PC-9 (cell line): Measurements from ENCODE around the gene TBC1D3B. TPM values are rescaled to one million over a fixed set of nuclear protein-coding genes. Genes with fewer than 3 reads are reported as not detected.

Experiments used
- BruUV-seq: library from RNA; stranded (reverse); fragments of 400-500 nt; replicated peaks from 2 replicates; lab custom pipeline; 2021; lab: Mats Ljungman, UMichigan
- CTCF ChIA-PET: fragments of 300-600 bp; sonication (Branson Sonifier 250); formaldehyde crosslinking; loops from one replicate; lab custom pipeline; 2022; ENCODE audit warnings: antibody characterized with exemption; lab: Charles Lee
- POLR2A ChIA-PET: fragments of 300-600 bp; sonication (Branson Sonifier 250); formaldehyde crosslinking; loops from one replicate; lab custom pipeline; 2022; ENCODE audit warnings: antibody characterized with exemption; ENCODE audit not compliant: unreplicated experiment; lab: Charles Lee
- DNase-seq, 2 experiments: peaks; one replicate each; pipeline versions ENCODE4 v3.0.0 to v3.0.0-alpha.2; 2015 to 2022; ENCODE audit warnings: mixed read lengths in 1 of 2
- H2AFZ ChIP-seq: fragments of 200-600 bp; sonication (generic); 2 replicates; pipeline ENCODE4 v1.8.1; 2017; ENCODE audit warnings: antibody characterized with exemption
- H3F3A ChIP-seq: fragments of 200-600 bp; sonication (generic); 2 replicates; pipeline ENCODE4 v1.8.1; 2017; ENCODE audit warnings: antibody characterized with exemption, mild to moderate bottlenecking, low read depth; ENCODE audit not compliant: insufficient read depth
- H3K27ac ChIP-seq: fragments of 200-600 bp; sonication (generic); 2 replicates; pipeline ENCODE4 v1.6.1; 2016; ENCODE audit warnings: mixed run types
- H3K27me3 ChIP-seq: fragments of 200-600 bp; sonication (generic); 2 replicates; pipeline ENCODE4 v1.6.1; 2016; ENCODE audit warnings: low read depth, mixed run types; ENCODE audit not compliant: insufficient read depth
- H3K36me3 ChIP-seq: fragments of 200-600 bp; sonication (generic); 2 replicates; pipeline ENCODE4 v1.6.1; 2016; ENCODE audit warnings: low read depth, mixed run types
- H3K4me1 ChIP-seq: fragments of 200-600 bp; sonication (generic); replicated peaks from 2 replicates; pipeline ENCODE4 v1.6.1; 2016; ENCODE audit warnings: mixed run types; ENCODE audit not compliant: insufficient read depth
- H3K4me2 ChIP-seq: fragments of 200-600 bp; sonication (generic); 2 replicates; pipeline ENCODE4 v1.6.1; 2017; ENCODE audit warnings: mixed run types
- H3K4me3 ChIP-seq: fragments of 200-600 bp; sonication (generic); 2 replicates; pipeline ENCODE4 v1.6.1; 2016; ENCODE audit warnings: mixed run types
- H3K79me2 ChIP-seq: fragments of 200-600 bp; sonication (generic); 2 replicates; pipeline ENCODE4 v1.6.1; 2017; ENCODE audit warnings: low read depth, mixed run types
- H3K9me2 ChIP-seq: fragments of 200-600 bp; sonication (generic); 2 replicates; pipeline ENCODE4 v1.8.1; 2017; ENCODE audit warnings: mild to moderate bottlenecking; ENCODE audit not compliant: insufficient read depth
- H3K9me3 ChIP-seq: fragments of 200-600 bp; sonication (generic); 2 replicates; pipeline ENCODE4 v1.8.1; 2016; ENCODE audit warnings: low read depth; ENCODE audit not compliant: insufficient read depth
- H4K20me1 ChIP-seq: fragments of 200-600 bp; sonication (generic); 2 replicates; pipeline ENCODE4 v1.8.1; 2017; ENCODE audit not compliant: insufficient read depth
- EZH2 ChIP-seq: fragments of 200-600 bp; sonication (generic); IDR thresholded peaks from 2 replicates; pipeline ENCODE4 v1.8.0; 2017; ENCODE audit warnings: antibody characterized with exemption, low read depth
- intact Hi-C: fragments of 100-400 bp; cut with micrococcal nuclease; formaldehyde crosslinking; loops from one replicate; pipeline ENCODE4 v1.10.0; 2022; ENCODE audit not compliant: unreplicated experiment
- total RNA-seq: library from RNA; stranded (reverse); gene quantifications from 2 replicates; pipeline ENCODE4 v1.2.3, GENCODE V29; 2021
- TF ChIP-seq, protein P1 (sequence below): fragments of 200-600 bp; sonication (generic); conservative IDR thresholded peaks from 2 replicates; pipeline ENCODE4 v1.6.1; 2017; ENCODE audit warnings: mixed run types, antibody characterized with exemption, mild to moderate bottlenecking, moderate library complexity

The TBC1D3B gene
- total RNA-seq, 1 experiment from 2014 or later, result 13.8 TPM

DNA sequence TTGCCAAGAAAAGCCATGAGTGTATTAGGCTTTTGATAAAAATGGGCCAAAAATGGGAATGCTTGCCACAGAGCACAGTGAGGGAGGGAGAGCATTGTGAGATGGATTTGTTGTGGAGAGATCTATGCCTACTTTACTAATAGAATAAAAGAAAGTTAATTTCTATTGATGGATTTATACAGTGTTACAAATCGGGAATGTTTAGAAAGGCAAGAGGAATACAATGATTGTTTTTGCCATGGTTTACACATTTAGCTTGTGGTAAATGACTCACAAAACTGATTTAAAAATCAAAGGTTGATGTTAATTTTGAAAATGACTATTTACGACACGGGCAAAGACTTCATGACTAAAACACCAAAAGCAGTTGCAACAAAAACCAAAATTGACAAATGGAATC is 56.2 kb downstream of the TBC1D3B start:
- intact Hi-C loops, result no loop called here
- TF ChIP-seq EZH2, result no peak
- TF ChIP-seq, protein P1, sequence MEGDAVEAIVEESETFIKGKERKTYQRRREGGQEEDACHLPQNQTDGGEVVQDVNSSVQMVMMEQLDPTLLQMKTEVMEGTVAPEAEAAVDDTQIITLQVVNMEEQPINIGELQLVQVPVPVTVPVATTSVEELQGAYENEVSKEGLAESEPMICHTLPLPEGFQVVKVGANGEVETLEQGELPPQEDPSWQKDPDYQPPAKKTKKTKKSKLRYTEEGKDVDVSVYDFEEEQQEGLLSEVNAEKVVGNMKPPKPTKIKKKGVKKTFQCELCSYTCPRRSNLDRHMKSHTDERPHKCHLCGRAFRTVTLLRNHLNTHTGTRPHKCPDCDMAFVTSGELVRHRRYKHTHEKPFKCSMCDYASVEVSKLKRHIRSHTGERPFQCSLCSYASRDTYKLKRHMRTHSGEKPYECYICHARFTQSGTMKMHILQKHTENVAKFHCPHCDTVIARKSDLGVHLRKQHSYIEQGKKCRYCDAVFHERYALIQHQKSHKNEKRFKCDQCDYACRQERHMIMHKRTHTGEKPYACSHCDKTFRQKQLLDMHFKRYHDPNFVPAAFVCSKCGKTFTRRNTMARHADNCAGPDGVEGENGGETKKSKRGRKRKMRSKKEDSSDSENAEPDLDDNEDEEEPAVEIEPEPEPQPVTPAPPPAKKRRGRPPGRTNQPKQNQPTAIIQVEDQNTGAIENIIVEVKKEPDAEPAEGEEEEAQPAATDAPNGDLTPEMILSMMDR, result no peak
- H3F3A ChIP-seq, result no peaks in the 10 kb centered on the region
- no peaks in the 10 kb centered on the region; the same call in 1 of the 2 replicates for H3K27me3 ChIP-seq
- DNase-seq, result no peak
- CTCF ChIA-PET, result no interaction called here
- H3K27ac ChIP-seq, result no peak overlapping the region
- no peaks in the 10 kb centered on the region for H3K36me3 ChIP-seq
- H3K9me2 ChIP-seq, result no peaks in the 10 kb centered on the region
- H4K20me1 ChIP-seq, result no peaks in the 10 kb centered on the region
- no peak overlapping the region for H3K4me2 ChIP-seq
- no peak overlapping the region for H2AFZ ChIP-seq
- no peaks in the 10 kb centered on the region for H3K9me3 ChIP-seq
- H3K4me3 ChIP-seq, result no peak overlapping the region
- H3K79me2 ChIP-seq, result no peaks in the 10 kb centered on the region
- BruUV-seq, result no TSS peak
- POLR2A ChIA-PET, result no interaction called here
- H3K4me1 ChIP-seq, result no peaks in the 10 kb centered on the region

DNA sequence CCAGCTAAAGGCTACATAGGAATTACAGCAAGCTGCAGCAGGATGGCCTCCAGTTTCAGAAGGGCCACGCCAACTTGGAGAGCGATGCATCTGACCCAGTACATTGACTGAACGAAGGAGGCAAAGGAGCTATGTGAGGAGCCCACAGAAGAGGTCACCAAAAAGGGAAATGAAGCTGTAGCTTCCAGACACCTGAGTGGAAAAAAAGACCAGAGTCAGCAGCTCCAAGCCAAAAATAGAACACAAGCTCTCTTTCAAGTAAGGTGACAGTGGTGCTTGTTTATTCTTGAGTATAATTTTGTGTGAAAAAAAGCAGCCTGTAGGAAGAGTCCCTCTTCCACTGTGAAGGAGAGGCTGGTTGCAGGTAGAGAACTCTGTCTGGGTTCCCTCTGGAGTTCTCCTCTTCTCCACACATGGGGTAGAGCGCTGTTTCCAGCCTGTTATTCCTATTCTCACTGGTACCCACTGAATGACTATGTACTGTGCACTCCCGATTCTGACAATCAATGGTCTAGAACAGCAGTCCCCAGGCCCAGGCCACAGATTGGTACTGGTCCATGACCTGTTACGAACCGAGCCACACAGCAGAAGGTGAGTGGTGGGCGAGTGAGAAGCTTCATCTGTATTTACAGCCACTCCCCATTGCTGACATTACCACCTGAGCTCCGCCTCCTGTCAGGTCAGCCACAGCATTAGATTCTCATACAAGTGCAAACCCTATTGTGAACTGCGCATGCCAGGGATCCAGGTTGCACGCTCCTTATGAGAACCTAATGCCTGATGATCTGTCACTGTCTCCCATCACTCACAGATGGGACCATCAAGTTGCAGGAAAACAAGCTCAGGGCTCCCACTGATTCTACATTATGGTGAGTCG is 57.7 kb downstream of the TBC1D3B start:
- TF ChIP-seq, protein P1, result no peak
- no peak for TF ChIP-seq EZH2
- Histone ChIP-seq H3K79me2 (no peaks in the 10 kb centered on the region), H3K9me3 (no peaks in the 10 kb centered on the region), H4K20me1 (no peaks in the 10 kb centered on the region), H3F3A (no peaks in the 10 kb centered on the region), H3K4me3 (no peak overlapping the region), H3K4me2 (no peak overlapping the region), H3K9me2 (no peaks in the 10 kb centered on the region), H3K27me3 (no peaks in the 10 kb centered on the region; the same call in 1 of the 2 replicates), H2AFZ (no peak overlapping the region), H3K27ac (no peak overlapping the region), H3K4me1 (no peaks in the 10 kb centered on the region), H3K36me3 (no peaks in the 10 kb centered on the region)
- no peak for DNase-seq
- ChIA-PET POLR2A (no interaction called here), CTCF (interaction anchor here (0.6 kb wide), 1 partner anchor 16 kb away, joined by 8 read pairs; no protein-coding TSS in a partner anchor)
- intact Hi-C loops, result no loop called here
- BruUV-seq, result no TSS peak

DNA sequence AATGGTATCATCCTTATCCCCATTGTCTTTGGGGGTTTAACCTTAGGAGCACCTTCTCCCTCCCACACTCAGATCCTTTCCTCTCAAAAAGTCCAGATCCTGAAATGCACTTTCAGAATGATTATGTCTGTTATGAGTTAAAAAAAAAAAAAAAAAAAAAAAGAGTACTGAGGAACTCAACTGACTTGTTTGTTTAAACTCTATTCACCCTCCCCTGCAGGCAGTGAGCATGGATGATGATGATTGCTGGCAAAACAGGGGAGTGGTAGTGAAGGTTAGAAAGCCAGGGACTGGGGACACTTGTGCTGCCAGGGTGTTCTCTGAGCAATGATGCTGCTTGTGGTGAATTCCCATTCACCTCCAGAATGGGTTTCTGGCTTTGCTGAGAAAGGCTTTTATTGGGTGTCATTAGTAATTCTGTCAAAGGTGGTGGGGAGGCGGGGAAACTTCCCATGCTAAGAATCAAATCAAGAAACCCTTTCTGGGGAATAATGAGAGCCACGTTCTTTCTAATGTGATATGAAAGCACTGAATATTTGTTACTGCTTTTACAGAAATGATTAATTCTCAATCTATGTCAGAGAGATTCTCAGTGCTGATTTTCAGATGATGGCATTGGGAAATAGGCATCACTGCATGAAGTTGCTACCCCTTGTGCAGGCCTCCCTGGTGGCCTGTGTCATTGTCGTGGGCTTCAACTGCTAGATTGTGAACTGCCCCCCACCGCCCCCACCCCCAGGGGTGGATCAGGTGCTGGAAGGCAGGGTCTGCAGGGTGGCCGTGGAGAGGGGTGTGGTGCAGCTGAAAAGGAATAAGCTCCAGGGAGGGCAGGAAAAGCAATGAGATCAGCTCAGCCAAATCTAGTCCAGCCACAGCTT is 58.7 kb downstream of the TBC1D3B start:
- Histone ChIP-seq H3F3A (no peaks in the 10 kb centered on the region), H3K4me3 (no peak overlapping the region), H3K27me3 (no peaks in the 10 kb centered on the region; the same call in 1 of the 2 replicates), H3K4me2 (no peak overlapping the region), H3K79me2 (no peaks in the 10 kb centered on the region), H2AFZ (no peak overlapping the region), H3K9me3 (no peaks in the 10 kb centered on the region), H3K36me3 (no peaks in the 10 kb centered on the region), H3K9me2 (no peaks in the 10 kb centered on the region), H3K4me1 (no peaks in the 10 kb centered on the region), H3K27ac (no peak overlapping the region), H4K20me1 (no peaks in the 10 kb centered on the region)
- no TSS peak for BruUV-seq
- no peak for DNase-seq
- ChIA-PET CTCF (no interaction called here), POLR2A (no interaction called here)
- intact Hi-C loops, result no loop called here
- TF ChIP-seq, protein P1, result no peak
- TF ChIP-seq EZH2, result no peak
